Nephron progenitor cell (in vitro differentiated cells): ENCODE measurements around the gene PAX1.
A peak's percentile ranks its signal among the peaks of the same experiment; 100 is the strongest.

Experiments
- DNase-seq: peaks from one replicate; pipeline ENCODE4 v3.0.0; 2021
- H3K27ac Mint-ChIP-seq: 2 replicates; pipeline ENCODE4 v1.8.0; 2021; ENCODE audit warnings: mild to moderate bottlenecking, moderate library complexity, mixed read lengths
- H3K27me3 Mint-ChIP-seq: 2 replicates; pipeline ENCODE4 v1.8.0; 2021; ENCODE audit warnings: mild to moderate bottlenecking, low read depth, mixed read lengths; ENCODE audit not compliant: poor library complexity
- H3K36me3 Mint-ChIP-seq: 2 replicates; pipeline ENCODE4 v1.8.0; 2021; ENCODE audit warnings: low read depth, mixed read lengths
- H3K4me1 Mint-ChIP-seq: 2 replicates; pipeline ENCODE4 v1.8.0; 2021; ENCODE audit warnings: mixed read lengths
- H3K4me3 Mint-ChIP-seq: 2 replicates; pipeline ENCODE4 v1.8.0; 2021; ENCODE audit warnings: mild to moderate bottlenecking, moderate library complexity, mixed read lengths
- H3K9me3 Mint-ChIP-seq: 2 replicates; pipeline ENCODE4 v1.8.0; 2021; ENCODE audit warnings: mild to moderate bottlenecking, moderate library complexity, mixed read lengths
- CTCF ChIP-seq: fragments of 200-600 bp; sonication (generic); IDR thresholded peaks from 2 replicates; pipeline ENCODE4 v1.5.0; 2021; ENCODE audit warnings: antibody characterized with exemption

PAX1 gene

DNA sequence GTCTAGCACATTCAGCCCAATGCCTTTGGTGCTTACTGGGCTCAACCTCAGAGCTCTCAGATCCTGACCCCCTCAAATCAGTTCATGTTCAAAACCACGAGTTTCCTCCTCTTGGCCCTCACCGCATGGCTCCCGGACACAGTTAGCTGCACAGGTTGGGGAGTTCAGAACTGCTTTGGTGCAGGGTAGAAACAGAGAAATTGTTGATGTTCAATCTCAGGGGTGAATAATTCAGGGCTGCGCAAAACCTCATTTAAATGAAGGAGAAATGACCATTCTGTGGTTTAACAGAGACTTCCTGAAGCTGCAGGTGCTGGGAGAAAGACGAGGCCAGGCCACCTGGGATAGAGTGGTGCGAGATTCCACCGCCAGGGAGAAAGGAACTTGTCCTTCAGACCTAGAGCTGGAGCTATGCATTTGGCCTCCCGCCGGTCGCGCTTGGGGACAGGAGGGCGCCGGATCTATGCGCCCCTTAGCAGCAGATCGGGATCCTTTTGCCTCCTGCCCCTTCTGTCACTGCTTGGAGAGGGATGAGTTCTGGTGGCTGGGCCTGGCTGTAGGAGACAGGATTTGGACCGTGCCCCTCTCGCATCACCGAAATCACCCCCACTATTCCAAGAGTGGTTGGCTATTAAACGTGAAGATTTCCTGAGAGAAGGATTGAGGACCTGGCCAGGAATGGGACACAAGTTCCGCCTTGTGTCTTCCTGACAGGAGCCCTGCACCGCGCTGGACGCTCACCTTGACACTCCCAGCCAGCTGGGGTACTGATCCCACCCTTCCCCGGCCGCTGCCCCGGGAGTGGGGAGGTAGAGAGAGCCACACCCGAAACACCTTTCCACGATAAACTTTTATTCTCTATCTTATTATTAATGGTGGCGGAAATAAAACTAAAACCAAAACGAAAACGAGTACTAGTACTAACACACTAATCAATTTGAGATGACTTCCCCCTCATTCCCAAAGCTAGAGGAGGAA, 767 bp upstream of the PAX1 start:
- H3K4me1 Mint-ChIP-seq, result peaks cover 24% of the 10 kb centered on the region
- peaks cover 99% of the 10 kb centered on the region for H3K27me3 Mint-ChIP-seq
- H3K36me3 Mint-ChIP-seq, result no peaks in the 10 kb centered on the region
- H3K9me3 Mint-ChIP-seq, result no peaks in the 10 kb centered on the region
- TF ChIP-seq CTCF, result no peak
- no peak for DNase-seq
- H3K27ac Mint-ChIP-seq, result no peak overlapping the region
- H3K4me3 Mint-ChIP-seq, result peak overlapping the region; percentile 64

GRCh38 chr20:21706261-21707195, 1.1 kb downstream of the PAX1 start:
- H3K4me3 Mint-ChIP-seq, result peak overlapping the region; percentile 57
- no peaks in the 10 kb centered on the region for H3K9me3 Mint-ChIP-seq
- no peak overlapping the region for H3K27ac Mint-ChIP-seq
- H3K36me3 Mint-ChIP-seq, result no peaks in the 10 kb centered on the region
- no peak for TF ChIP-seq CTCF
- peaks cover 99% of the 10 kb centered on the region for H3K27me3 Mint-ChIP-seq
- peak; percentile 34 for DNase-seq
- peaks cover 21% of the 10 kb centered on the region for H3K4me1 Mint-ChIP-seq

DNA sequence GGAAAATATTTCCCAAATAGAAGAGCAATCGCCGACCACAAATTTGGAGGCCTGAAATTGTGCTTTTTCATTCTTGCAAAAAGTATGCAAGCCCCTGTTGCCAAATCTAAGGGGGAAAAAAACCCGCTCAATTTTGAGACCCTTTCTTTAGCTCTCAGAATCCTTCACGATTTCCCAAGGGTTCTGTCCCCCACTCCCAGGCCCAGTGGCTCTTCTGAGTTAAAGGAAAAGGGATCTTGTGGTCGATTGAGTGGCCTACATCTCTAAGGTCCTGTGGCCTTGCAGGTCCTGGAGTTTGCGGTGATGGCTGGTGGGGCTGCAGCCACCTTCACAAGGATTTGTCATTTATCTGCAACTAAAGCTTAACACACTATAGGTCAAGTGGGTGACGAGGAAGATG, 1.8 kb downstream of the PAX1 start:
- Mint-ChIP-seq H3K4me3 (no peak overlapping the region), H3K27me3 (peaks cover 99% of the 10 kb centered on the region), H3K9me3 (no peaks in the 10 kb centered on the region), H3K36me3 (no peaks in the 10 kb centered on the region), H3K4me1 (peaks cover 18% of the 10 kb centered on the region), H3K27ac (no peak overlapping the region)
- no peak for DNase-seq
- no peak for TF ChIP-seq CTCF

DNA sequence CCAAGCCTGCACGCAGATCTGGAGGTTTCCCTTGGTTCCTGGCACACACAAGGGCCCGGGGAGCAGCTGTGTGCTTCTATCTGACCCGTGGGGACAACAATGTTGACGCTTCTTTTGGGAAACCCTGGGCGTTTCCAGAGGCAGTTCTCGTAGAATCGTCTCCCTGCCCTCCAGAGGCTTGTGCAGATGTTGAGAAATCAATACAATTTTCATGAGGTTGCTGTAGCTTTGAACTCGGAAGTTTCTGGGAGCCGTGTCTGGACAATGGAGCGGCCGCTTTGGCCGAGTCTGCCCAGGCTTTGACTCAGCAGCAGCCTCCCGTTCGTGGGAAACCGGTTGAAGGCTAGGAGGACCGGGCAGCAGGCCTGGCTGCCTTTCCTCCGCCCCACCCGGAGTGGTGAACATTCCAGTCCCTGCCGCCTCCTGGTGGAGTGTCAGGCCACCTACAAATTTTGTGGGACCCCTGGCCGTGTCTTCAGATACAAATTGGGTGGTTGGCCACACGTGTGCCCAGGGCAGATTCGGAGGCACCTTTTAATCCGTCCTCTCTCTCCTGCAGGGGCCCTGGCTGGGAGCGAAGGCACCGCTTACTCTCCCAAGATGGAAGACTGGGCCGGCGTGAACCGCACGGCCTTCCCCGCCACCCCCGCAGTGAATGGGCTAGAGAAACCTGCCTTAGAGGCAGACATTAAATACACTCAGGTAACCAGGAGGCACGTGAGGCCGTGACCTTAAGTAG, 2.7 kb downstream of the PAX1 start:
- peak; percentile 44 for DNase-seq
- Mint-ChIP-seq H3K4me3 (no peak overlapping the region), H3K4me1 (peaks cover 16% of the 10 kb centered on the region), H3K27me3 (peaks cover 99% of the 10 kb centered on the region), H3K36me3 (no peaks in the 10 kb centered on the region), H3K27ac (no peak overlapping the region), H3K9me3 (no peaks in the 10 kb centered on the region)
- TF ChIP-seq CTCF, result no peak

DNA sequence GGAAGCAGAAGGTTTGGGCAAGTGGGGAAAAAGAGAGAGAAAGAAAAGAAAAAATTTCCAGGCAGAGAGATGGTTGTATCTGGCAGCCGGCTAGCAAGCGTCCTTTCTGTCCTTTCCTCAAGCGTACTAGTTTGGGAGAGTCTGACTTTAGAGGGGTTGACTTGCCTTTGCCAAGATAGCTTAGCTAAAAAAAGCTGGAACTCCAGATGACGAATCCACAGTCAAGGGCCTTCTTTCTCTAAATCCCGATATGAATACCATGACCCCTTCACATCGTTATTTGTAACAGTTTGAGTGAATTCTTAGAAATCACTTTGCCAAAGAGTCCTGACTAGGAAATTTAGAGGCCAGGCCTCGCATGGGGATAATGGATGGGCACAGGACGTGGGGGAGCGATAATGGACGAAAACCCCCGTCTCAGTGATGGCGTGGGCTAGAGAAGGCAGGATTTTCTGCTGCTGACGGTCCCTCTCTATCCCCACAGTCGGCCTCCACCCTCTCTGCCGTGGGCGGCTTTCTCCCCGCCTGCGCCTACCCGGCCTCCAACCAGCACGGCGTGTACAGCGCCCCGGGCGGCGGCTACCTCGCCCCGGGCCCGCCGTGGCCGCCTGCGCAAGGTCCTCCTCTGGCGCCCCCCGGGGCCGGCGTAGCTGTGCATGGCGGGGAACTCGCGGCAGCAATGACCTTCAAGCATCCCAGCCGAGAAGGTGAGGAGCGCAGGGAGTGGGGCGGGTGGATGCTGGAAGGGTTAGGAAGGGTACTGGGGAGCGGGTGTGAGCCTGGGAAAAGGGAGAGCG, 3.5 kb downstream of the PAX1 start:
- H3K27ac Mint-ChIP-seq, result no peak overlapping the region
- H3K9me3 Mint-ChIP-seq, result no peaks in the 10 kb centered on the region
- H3K4me1 Mint-ChIP-seq, result peaks cover 8% of the 10 kb centered on the region
- no peaks in the 10 kb centered on the region for H3K36me3 Mint-ChIP-seq
- peaks cover 99% of the 10 kb centered on the region for H3K27me3 Mint-ChIP-seq
- DNase-seq, result peak; percentile 41
- TF ChIP-seq CTCF, result no peak
- H3K4me3 Mint-ChIP-seq, result no peak overlapping the region
